DMS153 (cell line): ENCODE data around the gene MAB21L4.

ENCODE experiments used
- DNase-seq: peaks from one replicate; lab custom pipeline; 2025; lab: John Stamatoyannopoulos, UW

Gene MAB21L4

DNA sequence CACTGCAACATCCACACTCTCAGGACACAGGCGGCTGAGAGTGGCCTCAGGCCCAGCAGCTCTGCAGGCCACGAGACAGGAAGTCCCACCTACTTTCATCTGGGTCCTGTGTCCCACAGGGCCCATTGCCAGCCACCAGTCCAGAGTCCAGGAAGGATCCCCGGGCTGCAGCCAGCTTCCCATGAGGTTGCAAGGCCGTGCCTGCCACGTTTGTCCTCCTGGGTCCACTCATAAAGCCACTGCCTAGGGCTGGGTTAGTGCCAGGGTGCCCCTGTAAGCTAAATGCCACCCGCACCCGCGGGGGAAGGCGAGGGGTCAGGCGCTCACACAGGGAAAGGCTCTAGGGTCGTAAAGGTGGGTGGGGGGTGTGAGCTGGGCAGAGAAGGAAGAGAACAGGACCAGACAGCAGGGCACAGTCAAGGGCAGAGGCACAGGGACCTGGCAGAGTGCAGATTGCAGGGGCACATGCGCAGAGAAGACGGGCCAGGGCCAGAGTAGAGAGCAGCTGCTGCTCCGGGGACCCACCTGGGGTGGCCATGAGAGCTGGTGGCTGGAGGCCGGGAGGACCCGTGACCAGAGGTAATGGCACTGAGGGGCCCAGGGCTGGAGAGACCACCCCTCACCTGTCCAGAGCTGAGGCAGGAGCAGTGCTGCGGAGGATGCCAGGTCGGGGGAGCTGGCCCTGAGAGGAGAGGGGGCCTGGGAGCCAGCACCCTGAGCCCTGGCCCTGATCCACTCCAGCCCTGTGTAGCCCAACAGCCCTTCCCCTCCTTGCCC, 19.3 kb downstream of the MAB21L4 start:
- DNase-seq, result no peak

DNA sequence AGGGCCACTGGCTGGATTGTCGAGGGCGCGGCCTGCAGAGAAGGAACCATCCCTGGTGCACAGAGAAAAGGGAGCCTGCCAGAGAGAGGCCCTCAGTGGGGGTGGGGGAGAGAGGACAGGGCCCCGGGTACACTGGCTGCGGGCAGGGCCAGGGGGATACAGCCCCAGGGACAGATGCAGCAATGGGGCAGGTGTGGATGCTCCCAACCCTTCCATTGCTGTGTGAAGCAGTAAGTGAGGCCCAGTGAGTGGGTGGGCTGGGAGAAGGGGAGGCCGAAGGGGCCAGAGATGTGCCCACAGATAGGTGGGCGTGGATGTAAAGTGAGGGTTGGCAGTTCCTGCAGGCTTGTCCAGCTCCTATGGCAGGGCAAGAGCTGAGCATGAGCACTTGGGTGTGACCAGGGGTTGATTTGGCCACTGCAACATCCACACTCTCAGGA, 19.9 kb downstream of the MAB21L4 start:
- no peak for DNase-seq

DNA sequence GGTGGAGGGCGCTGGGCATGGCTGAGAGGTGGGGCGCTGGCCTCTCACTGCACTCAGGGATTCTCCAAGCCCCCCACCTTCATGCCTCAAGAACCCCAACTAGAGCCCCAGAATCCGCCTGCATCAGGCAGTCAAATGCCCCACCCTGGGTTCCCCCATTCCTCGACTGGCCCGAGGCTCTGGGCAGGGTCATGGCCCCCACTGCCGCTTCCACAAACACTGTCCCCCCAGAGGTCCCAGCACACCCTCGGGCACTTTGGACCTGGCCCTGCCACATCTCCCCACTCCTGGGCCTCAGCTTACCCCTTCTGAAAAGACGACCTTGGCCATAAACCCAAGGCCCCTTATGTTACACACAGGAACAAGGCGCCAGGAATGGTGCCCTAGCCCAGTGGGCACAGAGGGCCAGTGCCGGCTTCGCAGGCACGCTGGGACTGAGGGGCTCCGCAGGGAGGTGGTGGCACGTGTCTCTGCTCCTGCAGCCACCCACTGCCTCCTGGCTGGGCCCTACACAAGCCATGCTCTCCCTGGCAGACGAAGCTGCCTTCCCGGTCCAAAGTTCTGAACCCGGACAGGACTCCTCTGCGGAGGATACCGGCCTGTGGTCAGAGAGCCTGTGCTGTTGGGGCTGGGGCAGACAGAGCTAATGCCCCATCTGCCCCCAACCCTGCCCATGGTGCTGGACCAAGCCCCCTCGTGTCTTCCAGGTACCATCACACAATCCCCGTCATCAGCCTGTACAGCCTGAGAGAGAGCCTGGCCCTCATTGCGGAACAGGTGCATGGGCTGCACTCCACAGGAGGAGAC, 20.5 kb downstream of the MAB21L4 start:
- no peak for DNase-seq

DNA sequence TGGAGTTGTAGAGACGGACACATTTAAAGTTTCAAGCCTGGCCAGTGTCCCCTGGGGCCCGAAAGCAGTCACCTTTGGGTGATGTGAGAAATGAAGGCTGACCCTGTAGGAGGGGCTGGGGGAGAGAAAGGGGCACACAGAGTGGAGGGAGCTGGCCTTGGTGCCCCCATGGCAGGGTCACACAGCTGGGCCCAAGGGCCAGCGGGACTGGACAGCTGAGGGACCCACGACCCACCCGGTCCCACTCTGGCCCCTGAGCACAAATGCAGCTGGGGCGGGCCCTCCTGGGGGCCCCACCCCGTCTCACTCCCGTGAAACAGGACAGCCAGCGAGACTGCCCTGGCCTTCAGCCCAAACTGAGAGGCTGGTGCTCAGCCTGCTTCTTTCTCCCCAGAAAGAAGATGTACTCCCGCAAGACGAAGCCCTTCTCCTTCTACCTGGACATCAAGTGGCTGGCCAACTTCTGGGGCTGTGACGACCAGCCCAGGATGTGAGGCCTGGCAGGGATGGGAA, 21.2 kb downstream of the MAB21L4 start:
- no peak for DNase-seq

DNA sequence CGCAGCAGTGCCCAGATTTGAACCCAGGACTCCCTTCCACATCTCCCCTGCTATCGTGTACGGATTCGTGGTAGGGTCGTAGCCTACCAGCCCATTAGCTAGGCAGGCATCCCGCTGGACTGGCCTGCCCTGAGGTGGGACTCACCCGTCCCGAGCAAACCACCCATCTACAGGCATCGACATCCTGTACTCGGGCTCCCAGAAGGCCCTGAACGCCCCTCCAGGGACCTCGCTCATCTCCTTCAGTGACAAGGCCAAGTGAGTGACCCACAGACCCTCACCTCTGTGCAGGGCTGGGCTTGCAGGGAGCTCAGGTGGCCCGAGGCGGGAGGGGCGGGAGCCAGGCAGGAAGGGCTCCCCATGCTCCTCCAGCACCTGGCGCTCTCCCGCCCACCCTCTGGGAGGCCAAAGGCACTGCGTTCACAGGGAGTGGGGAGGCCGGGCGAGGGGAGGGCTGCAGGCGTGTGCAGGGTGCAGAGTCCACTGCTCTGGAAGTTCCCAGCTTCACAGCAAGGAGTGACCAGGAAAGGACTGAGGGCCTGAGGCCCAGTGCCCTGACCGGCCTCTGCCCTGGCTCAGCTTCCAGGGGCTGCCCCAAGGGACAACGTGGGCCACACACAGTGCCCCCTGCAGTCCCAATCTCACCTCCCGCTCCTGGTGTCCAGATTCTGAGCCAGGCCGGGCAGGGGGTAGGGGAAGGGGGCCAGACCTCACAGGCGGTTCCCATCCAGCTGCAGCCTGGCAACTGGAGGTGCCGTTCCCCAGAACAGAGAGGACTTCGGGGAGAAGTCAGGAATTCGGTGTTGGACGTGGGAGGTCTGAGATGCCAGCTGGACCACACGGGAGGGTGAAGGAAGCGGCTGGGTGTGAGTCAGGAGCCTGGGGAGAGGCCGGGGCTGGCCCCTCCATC, 21.9 kb downstream of the MAB21L4 start:
- no peak for DNase-seq

DNA sequence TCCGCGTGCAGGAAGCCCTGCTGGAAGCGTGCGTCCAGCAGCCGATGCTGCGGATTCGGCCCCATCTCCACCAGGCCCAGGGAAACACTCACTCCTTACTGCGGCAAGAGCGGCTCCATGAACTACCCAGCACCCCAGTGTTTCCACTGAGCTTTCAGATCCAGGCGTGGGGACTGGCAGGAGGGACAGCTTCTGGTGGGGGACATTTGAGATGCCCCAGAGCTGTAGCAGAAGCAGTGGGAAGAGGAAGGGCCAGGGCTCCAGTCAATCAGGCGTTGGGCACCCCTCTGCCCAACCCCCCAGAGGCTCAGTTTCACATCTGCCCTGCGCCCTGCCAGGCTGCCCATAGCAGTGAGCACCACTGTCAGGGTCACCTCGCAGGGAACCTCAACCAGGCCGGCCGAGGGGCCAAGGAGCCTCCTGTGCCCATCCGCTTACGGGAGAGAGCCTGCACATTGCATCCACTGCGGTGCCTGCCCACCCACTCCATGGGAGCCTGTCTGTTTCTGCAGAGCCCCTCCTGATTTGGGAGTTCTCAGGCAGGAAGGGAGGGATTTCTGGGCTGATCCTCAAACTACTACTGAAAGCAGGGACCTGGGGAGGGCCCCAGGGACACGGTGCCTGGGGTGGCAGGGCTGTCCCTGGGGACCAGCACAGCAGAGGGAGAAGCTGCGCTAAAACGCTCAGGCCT, 22.7 kb downstream of the MAB21L4 start:
- no peak for DNase-seq

DNA sequence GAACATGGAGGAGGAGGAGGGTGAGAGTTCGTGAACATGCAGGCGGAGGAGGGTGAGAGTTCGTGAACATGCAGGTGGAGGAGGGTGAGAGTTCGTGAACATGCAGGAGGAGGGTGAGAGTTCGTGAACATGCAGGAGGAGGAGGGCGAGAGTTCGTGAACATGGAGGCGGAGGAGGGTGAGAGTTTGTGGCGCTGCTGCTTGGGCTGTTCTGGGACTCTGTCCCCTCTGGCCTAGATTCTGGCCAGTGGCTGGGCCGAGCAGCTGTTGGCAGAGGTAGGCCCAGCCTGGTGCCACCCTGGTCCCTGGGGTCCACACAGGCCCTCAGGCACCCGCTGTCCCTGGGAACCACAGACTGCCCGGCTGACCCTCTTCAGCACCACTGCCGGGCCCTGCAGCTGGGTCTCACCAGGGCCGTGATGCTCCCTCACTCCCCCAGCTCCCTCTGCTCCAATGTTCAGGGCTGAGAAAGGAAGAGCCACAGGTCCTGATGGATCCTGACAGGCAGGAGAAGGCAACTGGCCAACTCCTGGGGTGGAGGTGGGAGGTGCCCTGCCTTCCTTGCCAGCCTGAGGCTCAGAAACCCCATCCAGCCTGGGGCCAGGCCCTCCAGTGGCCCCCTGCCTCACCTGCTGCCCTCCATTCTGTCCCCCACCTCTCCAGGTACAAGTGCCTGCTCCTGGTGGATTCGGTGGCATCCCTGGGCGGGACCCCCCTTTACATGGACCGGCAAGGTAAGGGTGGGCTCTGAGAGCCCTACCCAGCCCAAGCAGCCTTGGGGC, 23.4 kb downstream of the MAB21L4 start:
- DNase-seq, result no peak

DNA sequence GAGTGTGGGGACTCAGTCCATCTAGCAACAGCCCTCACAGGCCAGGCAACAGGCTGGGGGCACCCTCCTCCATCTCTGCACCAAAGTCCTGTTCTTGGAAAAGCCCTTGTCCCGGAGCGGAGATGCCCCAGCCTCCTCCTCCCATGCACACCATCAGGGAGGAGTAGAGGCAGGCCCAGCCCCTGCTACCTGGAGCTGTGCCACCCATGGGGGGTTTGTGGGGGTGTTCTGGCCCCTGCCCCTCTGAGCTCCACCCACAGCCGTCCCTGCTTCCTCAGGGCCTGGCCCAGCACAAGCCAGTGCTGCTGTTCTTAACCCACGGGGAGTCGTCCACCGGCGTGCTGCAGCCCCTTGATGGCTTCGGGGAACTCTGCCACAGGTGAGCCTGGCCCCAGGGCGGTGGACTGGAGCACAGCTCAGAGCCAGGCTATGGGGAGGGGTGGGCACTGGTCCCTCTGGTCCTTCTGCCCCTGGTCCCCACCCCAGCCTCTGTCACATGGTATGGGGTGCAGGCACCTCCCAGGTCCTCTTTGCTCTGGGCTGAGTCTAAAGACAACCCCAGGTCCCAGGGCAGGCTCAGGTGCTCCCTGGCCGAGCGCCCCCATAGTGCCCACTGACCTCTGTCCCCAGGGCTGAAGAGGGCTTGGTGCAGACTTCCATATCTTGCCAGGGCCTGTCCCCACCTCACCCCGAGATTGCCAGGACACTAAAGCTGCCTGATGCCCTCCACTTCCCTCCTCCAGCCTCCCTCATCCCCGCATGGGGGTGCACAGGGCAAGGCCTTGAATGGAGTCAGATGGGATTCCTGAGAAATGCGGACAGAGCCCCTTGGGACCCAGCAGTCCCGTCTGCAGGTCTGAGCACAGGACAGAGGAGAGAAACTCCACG, 24.6 kb downstream of the MAB21L4 start:
- DNase-seq, result no peak

DNA sequence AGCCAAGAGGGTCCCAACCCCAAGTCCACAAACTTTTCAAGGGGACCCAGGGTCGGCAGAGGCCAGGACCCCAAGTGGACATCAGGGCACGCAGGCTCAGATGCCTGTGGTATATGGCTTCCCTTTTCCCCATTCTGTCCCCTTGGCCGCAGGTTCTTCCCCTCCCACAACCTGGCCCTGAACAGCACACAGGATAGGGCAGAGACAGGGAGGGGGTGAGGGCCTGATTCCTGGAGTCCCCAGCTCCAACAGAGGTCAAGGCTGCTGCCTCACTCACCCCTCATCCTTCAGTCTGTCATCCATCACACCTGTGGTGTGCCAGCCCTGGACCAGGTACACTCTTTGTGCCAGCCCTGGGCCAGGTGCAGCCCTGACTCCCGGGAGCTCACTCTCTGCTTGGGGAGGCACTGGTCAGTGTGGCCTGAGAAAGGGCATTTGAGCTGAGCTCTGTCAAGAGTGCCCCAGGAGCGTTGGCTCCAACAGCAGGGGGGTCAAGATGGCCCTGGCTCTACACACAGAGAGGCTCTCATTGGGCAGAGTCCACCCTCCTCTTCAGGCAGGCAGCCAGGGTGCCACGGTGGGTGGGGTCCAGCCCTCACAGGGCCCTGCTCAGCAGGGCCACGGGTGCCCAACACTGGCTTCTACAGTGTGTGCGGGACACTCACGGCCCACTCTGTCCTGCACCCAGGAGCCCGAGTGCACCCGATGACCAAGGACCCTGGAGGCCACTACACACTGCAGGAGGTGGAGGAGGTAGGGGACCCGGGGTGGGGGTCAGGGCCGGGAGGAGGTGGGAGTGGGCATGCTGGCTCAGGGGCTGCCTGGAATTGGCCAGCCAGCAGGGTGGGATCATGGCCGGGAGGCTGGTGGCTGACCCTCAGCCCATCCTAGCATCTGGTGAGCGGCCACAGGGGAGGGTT, 25.7 kb downstream of the MAB21L4 start:
- no peak for DNase-seq

DNA sequence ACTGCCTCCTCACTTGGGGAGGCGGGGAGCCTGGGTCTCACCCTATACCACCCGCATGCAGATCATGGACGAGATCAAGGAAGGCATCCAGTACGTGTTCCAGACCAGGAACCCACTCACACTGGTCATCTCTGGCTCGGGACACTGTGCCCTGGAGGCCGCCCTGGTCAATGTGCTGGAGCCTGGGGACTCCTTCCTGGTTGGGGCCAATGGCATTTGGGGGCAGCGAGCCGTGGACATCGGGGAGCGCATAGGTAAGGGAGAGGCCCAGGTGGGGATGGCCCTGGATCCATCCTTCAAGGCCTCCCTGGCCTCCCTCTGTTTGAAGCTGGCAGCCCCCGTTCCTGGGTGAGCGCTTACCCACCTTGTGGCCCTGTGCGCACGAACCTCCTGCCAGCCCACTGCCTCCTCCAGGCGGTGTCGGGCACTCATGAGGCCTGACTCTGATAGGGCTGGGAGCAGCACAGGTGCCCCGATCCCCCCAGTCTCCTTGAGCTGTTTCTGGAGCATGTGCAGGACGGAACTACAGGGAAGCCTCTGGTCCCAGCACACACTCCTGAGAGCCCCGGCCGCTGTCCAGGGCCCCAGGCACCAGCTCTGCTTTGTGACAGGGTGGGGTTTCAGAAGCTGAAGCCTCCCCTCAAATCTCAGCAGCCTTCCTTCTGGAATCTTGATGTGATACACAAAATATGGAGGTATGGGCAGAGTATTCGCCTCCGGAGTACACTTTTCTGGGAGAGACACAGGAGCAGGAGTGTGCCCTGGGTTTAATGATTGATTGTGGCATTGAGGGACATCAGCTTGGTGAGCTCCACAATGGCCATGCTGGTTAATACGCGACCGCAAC, 26.6 kb downstream of the MAB21L4 start:
- no peak for DNase-seq

DNA sequence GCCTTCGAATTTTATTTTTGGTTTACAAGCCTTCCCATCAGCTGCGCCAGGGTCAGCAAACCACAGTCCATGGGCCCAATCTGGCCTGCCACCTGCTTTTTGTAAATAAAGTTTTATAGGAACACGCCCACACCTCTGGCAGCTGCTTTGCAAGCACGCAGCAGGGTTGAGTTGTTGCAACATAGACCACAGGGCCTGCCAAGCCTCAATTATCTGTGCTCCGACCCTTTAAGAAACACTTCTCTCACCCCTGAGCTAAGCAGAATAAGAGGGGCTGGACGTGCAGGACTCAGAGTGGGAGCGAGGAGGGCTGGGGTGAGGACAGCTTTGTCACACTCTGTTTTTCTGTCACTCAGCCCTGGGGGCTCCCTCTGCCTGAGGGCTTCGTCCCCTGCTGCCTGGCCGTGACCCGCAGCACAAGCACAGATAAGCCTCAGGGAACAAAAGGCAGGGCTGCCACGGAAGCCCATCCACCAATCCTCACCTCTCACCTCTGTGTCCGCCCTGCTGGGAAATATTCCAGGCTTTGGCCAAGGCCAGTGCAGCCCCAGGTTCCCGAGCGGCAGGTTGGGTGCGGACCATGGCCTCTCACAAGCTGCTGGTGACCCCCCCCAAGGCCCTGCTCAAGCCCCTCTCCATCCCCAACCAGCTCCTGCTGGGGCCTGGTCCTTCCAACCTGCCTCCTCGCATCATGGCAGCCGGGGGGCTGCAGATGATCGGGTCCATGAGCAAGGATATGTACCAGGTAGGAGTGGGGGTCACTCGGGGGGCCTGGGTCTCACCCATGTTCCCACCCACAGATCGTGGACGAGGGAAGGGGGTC, 27.5 kb downstream of the MAB21L4 start, which contains the start of gene AGXT:
AGXT (plus strand) TSS at position 539 of the 823 bp plus-strand sequence; CDS start at position 581, 42 bp downstream.
- DNase-seq, result peak; percentile 24

DNA sequence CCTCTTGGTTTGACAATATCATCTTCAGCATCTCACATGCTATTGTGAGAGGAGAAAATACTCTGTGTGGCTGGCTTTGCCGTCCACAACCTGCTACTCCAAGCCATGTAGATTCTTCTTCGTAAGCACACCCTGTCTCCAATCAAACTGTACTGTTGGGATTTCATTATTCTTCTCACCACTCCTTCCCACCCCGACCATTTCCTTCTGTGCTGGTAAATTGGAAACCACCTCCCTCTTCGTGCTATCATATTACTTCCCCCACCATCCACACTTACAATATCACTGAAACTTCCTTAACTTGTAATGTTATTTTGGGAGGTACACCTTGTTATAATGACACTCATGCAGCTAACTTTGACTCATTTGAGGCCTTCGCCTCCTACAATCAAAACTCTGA, 30.6 kb downstream of the MAB21L4 start:
- DNase-seq, result no peak

DNA sequence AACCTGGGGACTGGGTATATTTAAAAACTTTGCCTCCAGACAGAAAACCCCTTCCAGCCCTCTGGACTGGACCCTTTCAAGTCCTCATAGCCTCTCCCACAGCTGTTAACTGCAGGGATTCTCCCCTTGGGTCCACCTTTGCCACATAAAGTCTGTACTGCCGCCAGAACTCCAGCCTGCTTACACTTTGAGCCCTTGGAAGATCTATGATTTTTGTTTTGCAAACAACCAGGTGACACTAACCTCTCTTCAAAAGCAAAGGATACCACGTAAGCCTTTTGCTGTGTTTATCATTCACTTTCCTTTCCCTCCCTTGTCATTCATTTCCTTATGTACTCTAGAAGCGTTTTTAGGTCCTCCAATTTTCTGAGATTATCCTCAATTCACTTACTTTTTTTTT, 31.5 kb downstream of the MAB21L4 start:
- no peak for DNase-seq

DNA sequence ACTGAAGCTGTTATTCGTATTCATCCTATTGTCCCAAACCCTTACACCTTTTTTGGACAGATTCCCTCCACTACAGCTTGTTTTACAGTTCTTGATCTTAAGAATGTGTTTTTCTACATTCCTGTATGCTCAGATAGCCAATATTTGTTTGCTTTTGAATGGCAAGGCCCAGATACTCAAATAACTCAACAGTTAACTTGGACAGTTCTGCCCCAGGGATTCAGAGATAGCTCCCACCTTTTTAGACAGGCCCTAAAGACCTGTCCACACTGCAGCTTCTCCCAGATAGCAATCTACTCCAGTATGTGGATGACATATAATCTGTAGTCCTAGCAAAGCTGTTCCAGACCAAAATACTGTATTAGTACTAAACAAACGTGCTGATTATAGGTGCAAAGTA, 34.4 kb downstream of the MAB21L4 start:
- no peak for DNase-seq

DNA sequence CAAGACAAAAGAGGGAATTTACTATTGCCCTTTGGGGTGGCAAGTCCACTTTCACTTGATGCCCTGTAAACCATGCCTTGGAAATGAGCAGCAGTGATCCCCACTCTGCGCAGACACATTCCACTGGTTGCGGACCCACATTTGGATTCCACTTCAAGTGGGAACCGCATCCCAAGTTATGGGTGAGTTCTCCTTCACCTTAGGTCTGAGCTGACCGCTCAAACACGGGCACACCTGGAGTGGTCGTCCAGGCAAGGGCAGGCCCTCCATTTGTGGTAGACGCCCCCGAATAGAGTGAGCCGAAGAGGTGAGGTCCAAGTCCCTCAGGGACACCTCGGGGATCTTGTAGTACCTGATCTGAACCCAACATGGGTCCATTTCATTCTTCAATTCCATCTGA, 37.1 kb downstream of the MAB21L4 start:
- no peak for DNase-seq

DNA sequence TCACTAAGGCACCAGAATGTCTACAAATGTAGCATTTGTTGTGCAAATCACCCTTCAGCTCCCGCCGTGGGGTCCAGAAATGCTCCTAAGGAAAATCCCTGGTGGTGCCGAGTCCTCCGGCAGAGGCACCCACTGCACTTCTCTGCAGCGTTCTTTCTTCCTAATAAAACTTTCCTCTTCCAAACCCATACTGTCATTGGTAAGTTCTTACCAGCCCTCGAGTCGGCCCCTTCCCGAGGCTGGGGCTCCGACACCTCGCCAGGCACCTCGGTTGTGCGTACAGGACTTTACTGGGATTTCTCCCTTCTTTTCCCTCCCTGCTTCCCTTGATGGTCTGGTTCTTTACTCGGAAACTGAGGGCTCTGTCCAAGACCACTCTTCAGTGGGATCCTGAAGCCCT, 37.6 kb downstream of the MAB21L4 start:
- no peak for DNase-seq
